Glutamatergic neuron (in vitro differentiated cells): ENCODE results near the gene PHACTR3. TPM values are rescaled to one million over a fixed set of nuclear protein-coding genes. Genes with fewer than 3 reads are reported as not detected.

ENCODE experiments used
- DNase-seq: peaks from one replicate; pipeline ENCODE4 v3.0.0; 2022
- H3K27ac Mint-ChIP-seq: one replicate; pipeline ENCODE4 v1.8.0; 2020; ENCODE audit warnings: mild to moderate bottlenecking, mixed read lengths, inconsistent platforms; ENCODE audit not compliant: unreplicated experiment
- H3K27me3 Mint-ChIP-seq: one replicate; pipeline ENCODE4 v1.8.0; 2020; ENCODE audit warnings: mild to moderate bottlenecking, moderate library complexity, mixed read lengths, inconsistent platforms; ENCODE audit not compliant: unreplicated experiment
- H3K36me3 Mint-ChIP-seq: one replicate; pipeline ENCODE4 v1.8.0; 2020; ENCODE audit warnings: mild to moderate bottlenecking, mixed read lengths, inconsistent platforms; ENCODE audit not compliant: unreplicated experiment
- H3K4me1 Mint-ChIP-seq: one replicate; pipeline ENCODE4 v1.8.0; 2020; ENCODE audit warnings: mild to moderate bottlenecking, low read depth, mixed read lengths, inconsistent platforms; ENCODE audit not compliant: unreplicated experiment
- H3K4me3 Mint-ChIP-seq: one replicate; pipeline ENCODE4 v1.8.0; 2020; ENCODE audit warnings: mild to moderate bottlenecking, mixed read lengths, inconsistent platforms; ENCODE audit not compliant: unreplicated experiment
- H3K9me3 Mint-ChIP-seq: one replicate; pipeline ENCODE4 v1.8.0; 2020; ENCODE audit warnings: mild to moderate bottlenecking, moderate library complexity, mixed read lengths, inconsistent platforms; ENCODE audit not compliant: unreplicated experiment
- CTCF ChIP-seq: fragments of 200-600 bp; sonication (generic); IDR thresholded peaks from one replicate; pipeline ENCODE4 v1.5.0; 2021; ENCODE audit not compliant: partially characterized antibody, unreplicated experiment
- total RNA-seq: library from RNA; stranded (reverse); fragmentation: NEBNext Ultra II Directional; extraction: Animal tissue kit (Norgen Biotek cat#: 25700); gene quantifications from one replicate; pipeline ENCODE4 v1.2.1, GENCODE V29; 2021; ENCODE audit not compliant: unreplicated experiment

The PHACTR3 gene
- total RNA-seq, 1 donor from 2014 or later: 37.0 TPM

- Mint-ChIP-seq H3K27ac (no peak overlapping the region), H3K4me1 (peaks cover 1% of the 10 kb centered on the region), H3K36me3 (no peaks in the 10 kb centered on the region), H3K9me3 (peaks cover 2% of the 10 kb centered on the region), H3K4me3 (no peak overlapping the region), H3K27me3 (peaks cover 4% of the 10 kb centered on the region)
- no peak for TF ChIP-seq CTCF
- DNase-seq: no peak
Measured at GRCh38 chr20:59636766-59637370, 32.5 kb downstream of the PHACTR3 start.

GRCh38 chr20:59640267-59640666, 35.9 kb downstream of the PHACTR3 start:
- DNase-seq: no peak
- peaks cover 6% of the 10 kb centered on the region for H3K27me3 Mint-ChIP-seq
- peaks cover 5% of the 10 kb centered on the region for H3K36me3 Mint-ChIP-seq
- TF ChIP-seq CTCF: no peak
- H3K4me1 Mint-ChIP-seq: no peaks in the 10 kb centered on the region
- H3K9me3 Mint-ChIP-seq: peaks cover 3% of the 10 kb centered on the region
- no peak overlapping the region for H3K27ac Mint-ChIP-seq
- H3K4me3 Mint-ChIP-seq: no peak overlapping the region

GRCh38 chr20:59643615-59644061, 39.3 kb downstream of the PHACTR3 start:
- H3K4me1 Mint-ChIP-seq: no peaks in the 10 kb centered on the region
- peaks cover 21% of the 10 kb centered on the region for H3K36me3 Mint-ChIP-seq
- no peak overlapping the region for H3K4me3 Mint-ChIP-seq
- TF ChIP-seq CTCF: no peak
- H3K27ac Mint-ChIP-seq: no peak overlapping the region
- peaks cover 8% of the 10 kb centered on the region for H3K27me3 Mint-ChIP-seq
- DNase-seq: no peak
- peaks cover 10% of the 10 kb centered on the region for H3K9me3 Mint-ChIP-seq

GRCh38 chr20:59644371-59644939, 40.1 kb downstream of the PHACTR3 start:
- no peaks in the 10 kb centered on the region for H3K4me1 Mint-ChIP-seq
- no peak overlapping the region for H3K4me3 Mint-ChIP-seq
- peaks cover 8% of the 10 kb centered on the region for H3K27me3 Mint-ChIP-seq
- H3K9me3 Mint-ChIP-seq: peaks cover 10% of the 10 kb centered on the region
- peaks cover 21% of the 10 kb centered on the region for H3K36me3 Mint-ChIP-seq
- no peak overlapping the region for H3K27ac Mint-ChIP-seq
- no peak for DNase-seq
- no peak for TF ChIP-seq CTCF

GRCh38 chr20:59645271-59645670, 40.9 kb downstream of the PHACTR3 start:
- H3K4me3 Mint-ChIP-seq: no peak overlapping the region
- H3K9me3 Mint-ChIP-seq: peaks cover 10% of the 10 kb centered on the region
- H3K27ac Mint-ChIP-seq: no peak overlapping the region
- H3K27me3 Mint-ChIP-seq: peaks cover 8% of the 10 kb centered on the region
- H3K36me3 Mint-ChIP-seq: peaks cover 21% of the 10 kb centered on the region
- DNase-seq: no peak
- no peaks in the 10 kb centered on the region for H3K4me1 Mint-ChIP-seq
- TF ChIP-seq CTCF: no peak
